Middle frontal gyrus (tissue), 1 donor: Measurements from ENCODE around the gene INSC.

Experiments
- DNase-seq: peaks from one replicate; pipeline ENCODE4 v3.0.0-alpha.2; 2015; ENCODE audit warnings: low spot score; ENCODE audit errors: extremely low spot score

Gene INSC

DNA sequence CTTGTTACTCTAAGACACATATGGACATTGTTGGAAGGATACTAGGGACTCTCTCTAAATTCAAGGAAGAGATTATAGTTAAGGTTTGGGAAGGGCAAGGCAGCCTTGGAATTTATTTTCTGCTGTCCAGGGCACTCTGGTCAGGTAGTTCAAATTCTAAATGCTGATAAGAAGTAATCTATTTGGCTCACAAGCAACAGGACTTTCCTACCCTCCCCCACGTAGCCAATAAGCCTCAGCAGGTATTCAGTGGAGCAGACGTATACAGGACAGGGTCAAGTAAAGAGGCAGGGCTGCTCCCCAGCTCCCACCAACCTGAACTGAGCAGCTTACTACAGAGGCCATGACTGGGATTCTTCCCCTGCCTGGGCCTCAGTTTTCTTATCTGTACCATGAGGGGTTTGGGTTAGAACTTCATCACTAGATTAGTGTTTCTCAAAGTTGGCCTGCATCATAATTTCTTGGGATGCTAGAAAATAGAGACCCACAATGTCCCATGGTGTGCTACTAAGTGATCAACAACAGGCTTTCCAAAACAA is 6.1 kb upstream of the INSC start:
- no peak for DNase-seq

DNA sequence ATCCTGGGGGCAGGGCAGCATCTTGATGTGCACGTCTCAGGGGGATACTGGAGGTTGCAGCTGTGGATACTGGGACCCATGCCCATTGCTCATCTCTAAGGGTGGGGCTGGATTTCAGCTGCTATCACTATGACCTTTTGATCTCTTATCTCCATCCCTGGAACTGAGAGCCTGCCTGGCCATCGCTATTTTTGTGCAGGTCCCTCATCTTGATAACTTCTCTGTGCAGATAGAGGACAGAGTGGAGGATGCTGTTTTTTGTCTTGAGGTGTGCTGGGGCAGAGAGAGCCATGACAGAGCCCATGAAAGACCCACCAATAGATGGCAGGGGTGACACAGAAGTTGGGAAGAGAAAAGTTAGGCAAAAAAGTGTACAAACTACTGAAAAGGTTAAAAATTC is 5.1 kb upstream of the INSC start:
- no peak for DNase-seq

GRCh38 chr11:15111215-15111614 is 3.5 kb upstream of the INSC start:
- no peak for DNase-seq

- DNase-seq, result no peak
Measured at GRCh38 chr11:15112131-15112541, 2.6 kb upstream of the INSC start.

DNA sequence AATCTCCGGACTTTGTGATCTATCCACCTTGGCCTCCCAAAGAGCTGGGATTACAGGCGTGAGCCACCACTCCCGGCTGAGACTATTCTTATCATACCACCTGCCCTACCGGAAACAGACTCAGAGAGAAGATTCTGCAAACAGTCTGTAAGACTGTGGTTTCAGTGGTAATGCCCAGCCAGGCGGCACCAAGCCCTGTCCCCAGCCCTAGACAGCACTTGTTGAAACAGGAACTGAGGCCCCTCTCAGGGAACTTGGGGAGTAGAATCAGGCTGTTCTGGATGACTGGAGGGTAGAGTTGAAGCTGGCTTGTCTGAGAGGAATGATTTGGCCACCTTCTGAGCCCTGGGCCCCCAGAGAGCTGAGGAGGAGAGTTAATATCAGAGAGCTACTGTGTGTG is 1.3 kb upstream of the INSC start:
- DNase-seq, result no peak

DNA sequence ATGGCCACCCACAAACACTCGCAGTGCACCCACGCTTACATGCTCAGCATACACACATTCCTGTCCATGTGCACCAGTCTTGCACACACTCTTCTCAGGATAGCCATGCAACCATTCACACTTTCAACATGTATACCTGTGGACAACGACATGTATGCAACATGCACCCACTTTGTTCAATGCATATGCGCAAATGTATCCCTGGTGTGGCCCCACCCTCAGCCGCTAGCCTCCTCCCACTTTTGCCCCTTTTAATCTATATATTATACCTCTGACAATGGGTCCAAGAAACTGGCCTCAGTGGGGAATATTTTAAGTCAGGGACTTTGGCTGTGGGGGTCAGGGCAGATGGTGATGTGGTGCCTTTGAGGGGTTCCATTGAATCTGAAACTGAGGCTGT is 963 bp downstream of the INSC start:
- no peak for DNase-seq

DNA sequence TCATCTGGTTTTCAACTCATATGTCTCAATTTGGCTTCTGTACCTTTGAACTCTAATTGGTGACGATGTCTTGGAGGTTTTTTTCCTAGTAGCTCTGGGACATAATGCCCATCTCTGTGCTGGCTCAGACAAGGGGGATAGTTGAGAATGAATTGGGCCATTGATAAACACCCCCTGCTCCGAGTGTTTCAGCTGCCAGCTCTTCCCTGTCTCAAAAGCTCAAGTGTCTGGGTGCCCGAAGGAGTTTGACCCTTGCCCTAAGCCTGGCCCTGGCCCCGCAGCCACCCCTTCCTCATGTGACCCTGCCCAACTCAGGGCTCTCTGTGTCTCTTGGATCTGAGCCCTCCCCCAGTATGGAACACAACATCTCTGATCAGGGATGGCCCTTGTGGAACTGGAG is 3.0 kb downstream of the INSC start:
- no peak for DNase-seq

DNA sequence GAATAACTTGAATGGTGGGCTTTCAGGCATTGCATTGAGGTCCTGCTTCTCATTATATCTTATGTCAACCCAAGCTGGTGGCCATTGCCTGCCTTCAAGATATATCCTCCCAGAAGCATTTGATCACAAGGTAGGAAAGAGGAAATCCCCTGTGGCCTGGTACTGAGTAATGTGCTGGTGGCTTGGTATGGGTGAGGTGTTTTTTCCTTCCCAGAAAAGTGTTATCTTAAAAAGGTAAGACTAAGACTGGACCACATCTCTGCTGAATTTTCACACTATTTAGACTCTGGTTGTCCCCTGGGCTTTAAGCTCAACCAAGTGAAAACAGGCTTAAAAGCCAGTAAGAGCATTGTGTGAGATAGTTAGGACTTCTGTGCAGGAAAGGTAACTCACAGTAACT is 3.7 kb downstream of the INSC start:
- DNase-seq, result no peak

GRCh38 chr11:15119352-15119751 is 4.6 kb downstream of the INSC start:
- DNase-seq, result no peak

GRCh38 chr11:15119826-15120225 is 5.1 kb downstream of the INSC start:
- DNase-seq, result no peak

- DNase-seq, result peak; percentile 29
Measured at GRCh38 chr11:15123849-15124248, 9.1 kb downstream of the INSC start.

GRCh38 chr11:15124528-15124927 is 9.8 kb downstream of the INSC start:
- DNase-seq, result no peak

DNA sequence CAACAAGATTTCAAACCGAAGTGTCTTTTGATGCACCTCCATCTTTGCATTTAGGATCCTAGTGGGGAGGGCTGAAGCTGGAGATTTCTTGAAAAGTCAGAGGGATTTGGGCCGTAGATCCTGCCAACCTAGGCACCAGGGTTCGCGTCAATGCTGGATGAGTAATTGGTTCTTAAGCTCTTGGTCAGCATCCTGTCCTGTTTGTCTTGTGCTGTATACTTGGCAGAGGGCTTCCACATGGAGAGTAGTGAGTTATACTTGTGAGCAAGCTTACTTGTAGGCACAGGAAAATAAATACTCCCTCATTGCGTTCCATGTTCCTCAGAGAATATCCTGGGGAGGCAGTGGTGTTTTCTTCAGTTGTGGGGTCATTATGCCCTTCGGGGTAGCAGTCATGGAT is 12.6 kb downstream of the INSC start:
- no peak for DNase-seq

GRCh38 chr11:15128621-15129020 is 13.9 kb downstream of the INSC start:
- no peak for DNase-seq

- no peak for DNase-seq
Measured at GRCh38 chr11:15136166-15136565, 21.4 kb downstream of the INSC start.

DNA sequence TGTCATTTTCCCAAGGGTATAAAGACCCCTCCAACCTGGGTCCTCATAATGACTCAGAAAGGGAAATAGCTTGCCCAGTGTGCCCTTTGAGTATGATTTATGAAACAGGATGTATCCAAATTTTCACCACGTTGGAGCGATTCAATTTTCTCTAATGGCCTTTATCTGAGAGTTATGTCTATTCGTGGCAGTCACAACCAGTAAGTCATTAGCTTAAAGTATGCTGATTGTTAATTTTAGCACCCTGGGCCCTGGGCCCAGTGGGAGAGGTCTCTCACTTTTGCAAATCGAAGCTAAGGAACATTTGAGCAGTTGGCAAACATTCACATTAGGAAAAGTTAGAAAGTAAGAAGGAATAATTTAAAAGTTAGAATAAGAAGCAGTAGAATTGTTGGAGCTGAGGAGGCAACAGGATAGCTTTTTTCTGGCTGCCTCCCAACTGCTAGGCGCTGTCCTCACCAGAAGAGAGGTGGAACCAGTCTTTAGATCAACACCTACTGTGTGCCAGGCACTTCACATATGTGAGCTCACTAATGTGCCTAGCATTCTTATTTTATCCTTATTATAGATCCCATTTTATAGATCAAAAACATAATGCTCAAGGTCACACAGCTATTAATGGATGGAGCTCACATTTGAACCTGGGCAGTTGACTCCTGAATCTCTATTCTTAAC is 24.5 kb downstream of the INSC start:
- no peak for DNase-seq

GRCh38 chr11:15139958-15140659 is 25.4 kb downstream of the INSC start:
- no peak for DNase-seq

GRCh38 chr11:15141381-15141780 is 26.7 kb downstream of the INSC start:
- DNase-seq, result no peak

GRCh38 chr11:15142838-15143237 is 28.1 kb downstream of the INSC start:
- DNase-seq, result no peak

GRCh38 chr11:15143855-15144254 is 29.1 kb downstream of the INSC start:
- no peak for DNase-seq

- DNase-seq, result no peak
Measured at GRCh38 chr11:15144347-15144746, 29.6 kb downstream of the INSC start.

- no peak for DNase-seq
Measured at GRCh38 chr11:15145151-15145550, 30.4 kb downstream of the INSC start.

DNA sequence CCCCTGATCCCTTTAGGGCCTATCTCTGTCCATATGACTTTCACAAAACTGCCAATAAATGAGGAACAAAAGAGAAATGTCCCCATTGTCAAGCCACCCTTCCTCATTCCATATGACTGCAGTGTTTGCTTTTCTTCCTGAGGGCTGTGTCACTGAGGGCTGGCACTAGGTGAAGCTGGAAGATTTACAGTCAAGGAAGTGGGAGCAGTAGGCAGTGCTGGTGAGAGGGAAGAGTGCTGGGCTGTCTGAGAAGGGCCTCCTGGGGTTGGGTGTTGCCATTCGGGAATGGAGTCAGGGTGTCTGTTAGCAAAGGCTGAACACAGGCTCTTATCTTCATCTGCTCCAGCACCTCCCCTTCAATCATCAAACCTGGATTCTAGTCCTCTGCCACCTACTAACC is 30.9 kb downstream of the INSC start:
- no peak for DNase-seq
